Activated CD4-positive, CD25-positive, alpha-beta regulatory T cell treated with anti-CD3 and anti-CD28 coated beads, Interleukin-2, amount 50 U/mL, for 72 hours (primary cell): ENCODE measurements around the gene SDHA.

Source experiments
- DNase-seq: peaks from one replicate; pipeline ENCODE4 v3.0.0; 2021

The SDHA gene

GRCh38 chr5:217494-218456 lies at the start of gene SDHA, which contains the start of gene CCDC127:
Gene SDHA (plus strand): TSS chr5:218320. CDS start chr5:218356, 36 bp downstream.
Gene CCDC127 (minus strand): TSS chr5:218153. CDS start chr5:216849, 1,304 bp downstream.
- peak; percentile 99 for DNase-seq

- peak; percentile 16 for DNase-seq
Measured at GRCh38 chr5:169071-169727, 48.9 kb upstream of the SDHA start.

GRCh38 chr5:169728-170094 lies 48.4 kb upstream of the SDHA start:
- no peak for DNase-seq

- peak; percentile 24 for DNase-seq
Measured at GRCh38 chr5:170971-171800, 46.9 kb upstream of the SDHA start.

- DNase-seq: peak; percentile 17
Measured at GRCh38 chr5:171801-172331, 46.3 kb upstream of the SDHA start.

GRCh38 chr5:172421-172820 lies 45.7 kb upstream of the SDHA start:
- peak; percentile 19 for DNase-seq

GRCh38 chr5:172841-173251 lies 45.3 kb upstream of the SDHA start:
- no peak for DNase-seq

GRCh38 chr5:173392-174290 lies 44.5 kb upstream of the SDHA start:
- DNase-seq: peak; percentile 19

GRCh38 chr5:174291-174600 lies 43.9 kb upstream of the SDHA start:
- DNase-seq: no peak

GRCh38 chr5:174876-175465 lies 43.1 kb upstream of the SDHA start:
- no peak for DNase-seq

GRCh38 chr5:176296-176823 lies 41.8 kb upstream of the SDHA start:
- no peak for DNase-seq

- no peak for DNase-seq
Measured at GRCh38 chr5:178110-178509, 40.0 kb upstream of the SDHA start.

- DNase-seq: no peak
Measured at GRCh38 chr5:179401-179800, 38.7 kb upstream of the SDHA start.

GRCh38 chr5:180286-180918 lies 37.7 kb upstream of the SDHA start:
- DNase-seq: no peak

GRCh38 chr5:181160-181559 lies 37.0 kb upstream of the SDHA start:
- no peak for DNase-seq

GRCh38 chr5:181566-181965 lies 36.6 kb upstream of the SDHA start:
- no peak for DNase-seq

- DNase-seq: no peak
Measured at GRCh38 chr5:182126-182525, 36.0 kb upstream of the SDHA start.

- DNase-seq: no peak
Measured at GRCh38 chr5:184471-184870, 33.6 kb upstream of the SDHA start.

- no peak for DNase-seq
Measured at GRCh38 chr5:185095-186070, 32.7 kb upstream of the SDHA start.
